Fibroblast of lung (primary cell): ENCODE data around the gene SURF1. TPM values are rescaled to one million over a fixed set of nuclear protein-coding genes. Genes with fewer than 3 reads are reported as not detected.

Source experiments
- DNase-seq, 2 donors: peaks; one replicate each; pipeline versions ENCODE4 v3.0.0 to v3.0.0-alpha.2; 2010; ENCODE audit warnings: low read depth in 2 of 2
- H2AFZ ChIP-seq: 2 replicates; pipeline ENCODE4 v1.5.1; 2012; ENCODE audit warnings: low read length, control low read depth, inconsistent platforms
- H3K27ac ChIP-seq: 2 replicates; pipeline ENCODE4 v1.5.1; 2011; ENCODE audit warnings: low read length, control low read depth; ENCODE audit not compliant: insufficient read depth
- H3K27me3 ChIP-seq: 2 replicates; pipeline ENCODE4 v1.5.1; 2011; ENCODE audit warnings: mild to moderate bottlenecking, low read length; ENCODE audit not compliant: control insufficient read depth, insufficient read depth
- H3K36me3 ChIP-seq: 2 replicates; pipeline ENCODE4 v1.5.1; 2011; ENCODE audit warnings: low read length; ENCODE audit not compliant: control insufficient read depth, insufficient read depth
- H3K4me1 ChIP-seq: 2 replicates; pipeline ENCODE4 v1.5.1; 2011; ENCODE audit warnings: low read length; ENCODE audit not compliant: control insufficient read depth, insufficient read depth; ENCODE audit errors: extremely low read depth
- H3K4me2 ChIP-seq: 2 replicates; pipeline ENCODE4 v1.5.1; 2011; ENCODE audit warnings: low read length, control low read depth; ENCODE audit not compliant: insufficient read depth; ENCODE audit errors: extremely low read depth
- H3K4me3 ChIP-seq, 4 experiments: fragments of 200-600 bp in 1 of 4; sonication (generic) in 1 of 4; replicated peaks in 1 of 4; 2 replicates each; pipeline ENCODE4 v1.5.1; 2011 to 2016; ENCODE audit warnings: low read length in 4 of 4, low read depth in 3 of 4, mild to moderate bottlenecking in 3 of 4, control low read depth in 2 of 4, inconsistent platforms in 1 of 4, mixed read lengths in 1 of 4; ENCODE audit not compliant: insufficient read depth in 1 of 4; ENCODE audit errors: control extremely low read depth in 1 of 4
- H3K79me2 ChIP-seq: 2 replicates; pipeline ENCODE4 v1.5.1; 2012; ENCODE audit warnings: mild to moderate bottlenecking, low read length, inconsistent platforms; ENCODE audit not compliant: control insufficient read depth, insufficient read depth
- H3K9ac ChIP-seq: 2 replicates; pipeline ENCODE4 v1.5.1; 2011; ENCODE audit warnings: mild to moderate bottlenecking, low read length, control low read depth; ENCODE audit not compliant: insufficient read depth
- H3K9me3 ChIP-seq: 2 replicates; pipeline ENCODE4 v1.5.1; 2012; ENCODE audit warnings: low read depth, low read length; ENCODE audit not compliant: control insufficient read depth, insufficient read depth
- H4K20me1 ChIP-seq: 2 replicates; pipeline ENCODE4 v1.5.1; 2011; ENCODE audit warnings: low read length; ENCODE audit not compliant: control insufficient read depth, insufficient read depth; ENCODE audit errors: extremely low read depth
- EZH2 ChIP-seq: IDR thresholded peaks from 2 replicates; pipeline ENCODE4 v1.5.1; 2012; ENCODE audit warnings: low read length, control low read depth, mild to moderate bottlenecking; ENCODE audit errors: missing control alignments
- polyA plus RNA-seq, 2 donors: library from polyadenylated mRNA; depleted of rRNA in 1 of 2; stranded (reverse) in 1 of 2; unstranded in 1 of 2; fragments of >200 nt; gene quantifications; 2 replicates each; pipeline ENCODE4 v1.2.1, GENCODE V29; 2011 to 2012; ENCODE audit warnings: missing spikeins in 1 of 2
- total RNA-seq: library from RNA; depleted of rRNA; stranded (reverse); fragments of >200 nt; gene quantifications from 2 replicates; pipeline ENCODE4 v1.2.1, GENCODE V29; 2014
- TF ChIP-seq, protein P1 (sequence below), 2 donors: IDR thresholded peaks in 1 of 2; conservative IDR thresholded peaks in 1 of 2; 1 replicate in 1 of 2; 2 replicates in 1 of 2; pipeline ENCODE4 v1.5.1; 2011 to 2012; ENCODE audit warnings: low read length in 2 of 2, control low read depth in 1 of 2, inconsistent platforms in 1 of 2, low read depth in 1 of 2, mild to moderate bottlenecking in 1 of 2

The SURF1 gene
- total and polyA plus RNA-seq, 2 donors (not counting 1 experiment from before 2014, with no cell fraction given), result 27.9 to 31.7 TPM

DNA sequence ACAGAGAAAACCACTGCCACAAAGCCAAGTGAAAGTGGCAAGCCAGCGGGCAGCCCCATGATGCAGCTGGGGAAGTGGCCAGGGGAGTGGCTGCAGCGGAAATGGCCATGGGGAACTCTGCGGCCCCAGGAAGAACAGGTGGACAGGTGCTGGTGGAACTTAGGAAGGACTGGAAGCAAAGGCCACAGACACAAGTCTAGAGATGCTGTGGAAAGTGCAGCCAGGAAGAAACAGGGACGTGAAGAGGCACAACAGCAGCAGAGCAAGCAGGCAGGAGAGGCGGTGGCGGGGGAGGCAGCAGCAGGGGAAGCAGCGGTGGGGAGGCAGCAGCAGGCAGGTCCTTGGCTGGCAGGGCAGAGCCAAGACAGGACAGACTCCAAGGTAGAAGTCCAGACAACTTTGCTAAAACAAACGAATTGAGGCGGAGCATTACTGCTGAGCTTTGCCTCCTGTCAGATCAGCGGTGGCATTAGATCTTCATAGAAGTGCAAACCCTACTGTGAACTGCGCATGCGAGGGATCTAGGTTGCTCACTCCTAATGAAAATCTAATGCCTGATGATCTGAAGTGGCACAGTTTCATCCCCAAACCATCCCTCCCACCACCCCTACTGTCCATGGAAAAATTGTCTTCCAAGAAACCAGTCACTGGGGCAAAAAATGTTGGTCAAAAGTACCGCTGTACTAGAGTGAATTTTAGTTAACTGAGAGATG is 32.1 kb downstream of the SURF1 start:
- Histone ChIP-seq H3K4me2 (no peak overlapping the region), H4K20me1 (no peaks in the 10 kb centered on the region), H3K9ac (no peak overlapping the region), H3K27me3 (no peaks in the 10 kb centered on the region), H3K27ac (no peak overlapping the region), H2AFZ (no peak overlapping the region), H3K9me3 (no peaks in the 10 kb centered on the region), H3K4me3 (no peak overlapping the region), H3K79me2 (no peaks in the 10 kb centered on the region), H3K36me3 (no peaks in the 10 kb centered on the region), H3K4me1 (no peaks in the 10 kb centered on the region)
- DNase-seq, result no peak
- TF ChIP-seq EZH2, result no peak
- TF ChIP-seq, protein P1, sequence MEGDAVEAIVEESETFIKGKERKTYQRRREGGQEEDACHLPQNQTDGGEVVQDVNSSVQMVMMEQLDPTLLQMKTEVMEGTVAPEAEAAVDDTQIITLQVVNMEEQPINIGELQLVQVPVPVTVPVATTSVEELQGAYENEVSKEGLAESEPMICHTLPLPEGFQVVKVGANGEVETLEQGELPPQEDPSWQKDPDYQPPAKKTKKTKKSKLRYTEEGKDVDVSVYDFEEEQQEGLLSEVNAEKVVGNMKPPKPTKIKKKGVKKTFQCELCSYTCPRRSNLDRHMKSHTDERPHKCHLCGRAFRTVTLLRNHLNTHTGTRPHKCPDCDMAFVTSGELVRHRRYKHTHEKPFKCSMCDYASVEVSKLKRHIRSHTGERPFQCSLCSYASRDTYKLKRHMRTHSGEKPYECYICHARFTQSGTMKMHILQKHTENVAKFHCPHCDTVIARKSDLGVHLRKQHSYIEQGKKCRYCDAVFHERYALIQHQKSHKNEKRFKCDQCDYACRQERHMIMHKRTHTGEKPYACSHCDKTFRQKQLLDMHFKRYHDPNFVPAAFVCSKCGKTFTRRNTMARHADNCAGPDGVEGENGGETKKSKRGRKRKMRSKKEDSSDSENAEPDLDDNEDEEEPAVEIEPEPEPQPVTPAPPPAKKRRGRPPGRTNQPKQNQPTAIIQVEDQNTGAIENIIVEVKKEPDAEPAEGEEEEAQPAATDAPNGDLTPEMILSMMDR (conservative IDR thresholded peaks at IDR 0.05 in 1 of 2, IDR thresholded peaks at IDR 0.05 in 1 of 2; ENCODE audit: low read depth in 1 of 2, low read length in 2 of 2), result no peak

DNA sequence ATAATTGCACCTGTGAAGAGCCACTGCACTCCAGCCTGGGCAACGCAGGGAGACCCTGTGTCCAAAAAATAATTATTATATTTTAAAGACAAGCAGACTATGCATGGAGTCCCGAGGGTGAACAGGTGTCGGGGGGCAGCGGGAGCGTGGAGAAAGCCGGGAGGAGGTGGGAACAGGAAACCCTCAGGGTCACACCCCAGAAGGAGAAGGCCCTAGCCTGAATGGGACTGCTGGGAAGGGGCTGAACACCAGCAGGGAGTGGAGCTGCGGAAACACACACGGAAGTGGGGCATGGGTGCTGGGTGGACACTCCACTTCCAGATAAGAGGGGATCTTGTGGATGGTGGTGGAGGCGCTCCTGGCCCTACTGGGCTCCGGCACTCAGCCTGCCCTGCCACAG is 33.1 kb downstream of the SURF1 start:
- no peaks in the 10 kb centered on the region for H3K4me1 ChIP-seq

DNA sequence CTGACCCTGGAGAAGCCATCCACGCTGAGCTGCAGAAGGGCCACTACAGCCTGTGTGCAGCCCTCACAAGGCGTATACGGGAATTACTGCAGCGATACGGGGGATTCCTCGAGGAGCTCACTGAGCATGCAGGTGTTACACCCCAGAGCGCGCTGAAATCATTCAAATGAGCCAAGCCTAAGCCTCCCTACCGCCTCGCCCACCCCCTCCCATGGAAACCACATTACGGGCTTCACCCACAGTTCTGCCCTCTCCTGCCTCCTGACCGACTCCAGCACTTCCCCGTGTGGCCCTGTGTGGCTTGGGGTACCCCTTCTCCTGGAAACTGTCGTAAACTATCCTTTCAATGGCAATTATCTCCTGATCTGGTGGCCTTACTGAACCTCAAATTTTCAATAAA is 33.6 kb downstream of the SURF1 start:
- Histone ChIP-seq H3K9ac (no peak overlapping the region), H3K79me2 (no peaks in the 10 kb centered on the region), H3K4me2 (no peak overlapping the region), H3K27me3 (no peaks in the 10 kb centered on the region), H3K36me3 (no peaks in the 10 kb centered on the region), H3K27ac (no peak overlapping the region), H3K9me3 (no peaks in the 10 kb centered on the region), H3K4me1 (no peaks in the 10 kb centered on the region), H3K4me3 (no peak overlapping the region), H4K20me1 (no peaks in the 10 kb centered on the region), H2AFZ (no peak overlapping the region)
- TF ChIP-seq EZH2, result no peak
- TF ChIP-seq, protein P1 (conservative IDR thresholded peaks at IDR 0.05 in 1 of 2, IDR thresholded peaks at IDR 0.05 in 1 of 2; ENCODE audit: low read depth in 1 of 2, low read length in 2 of 2), result no peak
- no peak for DNase-seq

More for the DNA sequence above, 33.1 kb downstream of the SURF1 start:
- Histone ChIP-seq H3K27ac (no peak overlapping the region), H3K27me3 (no peaks in the 10 kb centered on the region), H2AFZ (no peak overlapping the region), H3K4me3 (no peak overlapping the region), H3K79me2 (no peaks in the 10 kb centered on the region), H3K4me2 (no peak overlapping the region), H3K9ac (no peak overlapping the region), H3K36me3 (no peaks in the 10 kb centered on the region), H3K9me3 (no peaks in the 10 kb centered on the region), H4K20me1 (no peaks in the 10 kb centered on the region)
- DNase-seq, result no peak
- TF ChIP-seq EZH2, result no peak
